Amygdala (tissue), 56 donors: Measurements from ENCODE around the gene KRT78.
"Not testable (repeated sequence)": the region's sequence is repeated elsewhere in the genome, so short reads cannot be mapped to it uniquely, and the experiment has no call there.

Source experiments
- DNase-seq, 56 donors: peaks; one replicate each; lab custom pipeline; 2025; lab: John Stamatoyannopoulos, UW

KRT78 gene

GRCh38 chr12:52872644-52873389 is 24.0 kb upstream of the KRT78 start:
- no peak for DNase-seq

GRCh38 chr12:52871291-52872039 is 22.7 kb upstream of the KRT78 start:
- peak in 3 of 56 donors; percentile 10 to 45 (median 19) for DNase-seq

DNA sequence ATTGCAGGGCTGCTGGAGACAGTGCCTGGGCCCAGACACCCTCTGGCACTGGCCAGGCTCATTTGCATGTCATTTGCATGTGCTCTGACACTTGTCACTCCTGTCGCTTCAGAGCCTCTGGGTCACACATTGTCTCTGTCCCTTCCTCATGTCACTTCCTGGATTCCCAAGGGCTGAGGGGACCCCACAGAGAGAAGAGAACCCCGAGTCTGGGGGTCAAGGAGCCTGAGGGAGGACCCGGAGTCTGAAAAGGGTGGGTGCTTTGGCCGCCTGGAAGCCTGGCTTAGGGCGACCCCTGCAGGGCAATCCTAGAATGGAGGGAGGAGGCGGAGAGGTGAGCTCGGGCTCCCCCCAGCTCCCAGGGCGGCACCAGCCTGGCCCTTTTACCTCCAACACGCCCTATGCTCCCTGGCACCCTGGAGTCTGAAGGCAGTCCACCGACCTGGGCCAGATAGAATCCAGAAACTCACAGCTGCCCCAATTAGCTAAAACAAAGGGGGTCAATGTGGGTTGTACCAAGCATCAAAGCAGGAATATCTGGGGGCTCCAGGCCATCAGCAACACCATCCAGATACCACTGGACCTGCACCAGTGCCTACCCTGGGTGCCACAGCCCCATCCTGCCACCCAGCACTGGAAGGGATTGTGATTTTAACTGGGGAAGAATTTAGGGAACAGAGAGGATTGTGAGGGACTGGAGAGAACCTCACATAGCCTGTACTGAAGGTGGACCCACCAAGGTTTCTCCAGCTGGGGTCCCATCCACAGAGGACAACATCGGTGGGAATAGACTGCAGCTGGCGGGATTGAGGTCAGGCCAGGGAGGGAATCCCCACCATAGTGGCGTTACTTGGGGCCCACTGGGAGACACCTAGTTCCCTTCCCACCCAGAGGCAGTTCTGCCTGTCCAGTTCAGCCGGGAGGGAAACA is 21.8 kb upstream of the KRT78 start:
- DNase-seq = peak in 30 of 56 donors; percentile 2 to 58 (median 26)

GRCh38 chr12:52867642-52868041 is 18.8 kb upstream of the KRT78 start:
- DNase-seq = peak in 12 of 56 donors; percentile 1 to 50 (median 12)

DNA sequence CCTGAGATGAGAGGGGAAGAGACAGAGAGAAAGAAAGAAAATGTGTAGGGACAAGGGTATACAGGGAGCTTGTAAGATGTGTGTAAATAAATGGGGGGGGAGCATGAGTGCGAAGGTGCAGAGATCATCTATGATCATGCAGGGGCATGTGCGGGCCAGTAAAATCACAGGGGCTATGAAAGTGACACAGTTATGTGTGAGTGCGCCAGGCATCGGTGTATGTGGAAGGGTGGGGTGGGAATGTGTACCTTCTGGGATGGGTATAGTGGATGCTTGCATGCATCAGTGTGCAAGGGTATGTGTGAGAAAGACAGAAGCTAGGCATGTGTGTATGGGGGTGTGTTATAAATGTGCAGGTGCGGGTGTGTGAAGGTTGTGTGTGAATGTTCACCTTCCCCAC is 18.4 kb upstream of the KRT78 start:
- no peak for DNase-seq

- peak in 30 of 56 donors; percentile 5 to 57 (median 24) for DNase-seq
Observed at GRCh38 chr12:52865090-52865944, 16.5 kb upstream of the KRT78 start.

- no peak for DNase-seq
Observed at GRCh38 chr12:52862023-52862422, 13.2 kb upstream of the KRT78 start.

GRCh38 chr12:52861511-52861910 is 12.7 kb upstream of the KRT78 start:
- no peak for DNase-seq

DNA sequence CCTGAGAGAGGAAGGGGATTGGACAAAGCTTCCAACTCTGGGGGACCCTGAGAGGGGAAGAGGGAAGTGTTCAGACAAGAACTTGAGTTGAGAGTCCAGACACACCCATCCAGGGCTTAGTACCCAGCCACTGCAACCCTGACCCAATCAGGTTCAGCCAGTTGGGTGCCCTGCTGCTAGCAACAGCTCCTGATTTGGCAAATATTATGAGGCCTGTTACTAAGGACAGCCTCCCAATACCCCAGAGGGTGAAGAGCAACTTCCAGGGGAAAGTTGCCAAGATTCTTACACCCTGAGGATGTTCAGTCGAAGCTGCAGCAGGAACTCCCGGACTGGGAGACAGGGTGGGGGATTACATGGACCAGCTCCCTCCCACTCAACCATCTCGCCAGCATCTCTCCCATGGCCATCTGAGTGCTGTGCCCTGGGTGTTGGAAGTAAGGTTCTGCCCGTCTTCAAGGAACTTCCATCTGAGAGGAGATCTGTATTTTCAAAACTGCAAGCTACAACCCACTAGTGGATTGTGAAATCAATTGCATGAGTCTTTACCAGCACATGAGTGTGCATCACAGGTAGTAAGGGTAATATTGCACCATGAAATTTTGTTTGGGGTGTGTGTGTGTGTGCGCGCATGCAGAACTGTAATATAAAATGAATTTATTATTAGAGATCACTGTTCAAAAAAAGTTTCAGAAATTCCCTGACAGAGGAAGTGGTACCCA is 11.5 kb upstream of the KRT78 start:
- no peak for DNase-seq

DNA sequence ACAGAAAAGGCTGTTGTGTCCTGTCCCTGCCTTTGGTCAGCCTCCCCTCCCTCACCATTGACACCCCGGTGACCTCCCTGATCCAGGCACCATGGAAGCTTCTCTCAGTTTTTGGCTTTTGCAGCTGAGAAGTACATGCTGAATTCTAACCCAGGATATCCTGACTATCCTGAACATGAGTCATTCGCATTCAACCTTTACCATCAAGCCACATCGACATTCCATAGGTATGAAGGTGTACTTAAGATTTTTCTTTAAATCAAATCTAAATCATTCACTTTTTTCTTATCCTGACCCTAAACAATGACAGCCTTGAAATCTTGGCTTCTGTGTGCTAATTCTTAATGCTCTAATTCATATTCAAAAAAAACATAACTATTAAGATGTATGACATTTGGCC is 8.7 kb upstream of the KRT78 start:
- DNase-seq = no peak

DNA sequence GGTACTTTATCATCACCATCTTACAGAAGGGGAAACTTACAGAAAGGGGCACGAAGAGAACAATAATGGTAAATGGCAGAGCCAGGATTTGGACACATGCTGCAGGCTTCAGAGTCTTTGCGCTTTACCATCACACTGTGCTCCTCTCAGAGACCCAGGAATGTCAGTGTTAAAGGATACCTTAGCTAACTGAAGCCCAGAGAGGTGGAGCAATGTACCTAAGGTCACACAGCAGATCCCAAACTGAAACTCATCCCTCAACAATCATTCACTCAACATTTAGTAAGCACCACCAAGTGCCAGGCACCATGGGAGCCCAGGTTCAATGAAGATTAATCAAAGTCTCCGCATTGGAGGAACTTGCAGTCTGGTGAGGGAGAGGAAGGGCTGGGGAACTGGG is 8.0 kb upstream of the KRT78 start:
- DNase-seq = no peak

DNA sequence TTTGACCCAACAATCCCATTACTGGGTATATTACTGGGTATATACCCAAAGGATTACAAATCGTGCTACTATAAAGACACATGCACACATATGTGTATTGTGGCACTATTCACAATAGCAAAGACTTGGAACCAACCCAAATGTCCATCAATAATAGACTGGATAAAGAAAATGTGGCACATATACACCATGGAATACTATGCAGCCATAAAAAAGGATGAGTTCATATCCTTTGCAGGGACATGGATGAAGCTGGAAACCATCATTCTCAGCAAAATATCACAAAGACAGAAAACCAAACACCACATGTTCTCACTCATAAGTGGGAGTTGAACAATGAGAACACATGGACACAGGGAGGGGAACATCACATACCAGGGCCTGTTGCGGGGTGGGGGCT is 7.3 kb upstream of the KRT78 start:
- DNase-seq = not testable (repeated sequence)

DNA sequence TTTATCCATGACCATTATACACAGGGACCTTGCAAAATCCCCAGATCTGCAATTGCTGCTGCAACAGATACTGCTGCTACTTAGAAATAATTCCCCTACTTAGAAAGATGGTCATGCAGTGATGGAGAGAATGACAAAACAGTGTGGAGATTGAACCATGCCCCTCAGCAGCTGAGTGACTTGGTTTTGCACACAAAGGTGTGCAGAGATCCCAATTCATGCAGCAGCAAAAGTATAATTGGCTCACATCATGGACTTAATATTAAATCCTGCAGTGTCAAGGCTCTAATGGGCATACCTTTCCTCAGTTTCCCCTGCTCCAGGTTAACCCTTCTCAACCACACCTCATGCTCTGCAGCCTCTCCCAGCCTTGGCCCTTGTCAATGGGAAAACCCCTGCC is 3.0 kb upstream of the KRT78 start:
- no peak for DNase-seq

- no peak for DNase-seq
Observed at GRCh38 chr12:52850681-52851080, 1.9 kb upstream of the KRT78 start.

DNA sequence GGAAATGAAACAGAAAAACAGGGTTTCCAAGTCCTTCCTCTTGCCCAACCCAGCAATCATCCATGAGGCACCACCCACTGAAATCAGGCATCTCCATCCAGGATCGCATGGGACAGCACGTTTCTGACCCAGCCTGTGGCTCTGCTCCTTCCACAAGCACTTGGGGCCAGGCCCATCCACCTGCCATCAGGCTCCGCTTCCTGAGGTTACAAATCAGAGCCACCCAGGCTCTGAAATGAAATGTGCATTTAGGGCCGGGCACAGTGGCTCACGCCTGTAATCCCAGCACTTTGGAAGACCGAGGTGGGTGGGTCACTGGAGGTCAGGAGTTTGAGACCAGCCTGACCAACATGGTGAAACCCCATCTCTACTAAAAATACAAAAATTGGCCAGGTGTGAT is 717 bp upstream of the KRT78 start:
- no peak for DNase-seq

GRCh38 chr12:52847335-52848102 is 1.3 kb downstream of the KRT78 start:
- DNase-seq = no peak

GRCh38 chr12:52846356-52846970 is 2.3 kb downstream of the KRT78 start:
- no peak for DNase-seq

DNA sequence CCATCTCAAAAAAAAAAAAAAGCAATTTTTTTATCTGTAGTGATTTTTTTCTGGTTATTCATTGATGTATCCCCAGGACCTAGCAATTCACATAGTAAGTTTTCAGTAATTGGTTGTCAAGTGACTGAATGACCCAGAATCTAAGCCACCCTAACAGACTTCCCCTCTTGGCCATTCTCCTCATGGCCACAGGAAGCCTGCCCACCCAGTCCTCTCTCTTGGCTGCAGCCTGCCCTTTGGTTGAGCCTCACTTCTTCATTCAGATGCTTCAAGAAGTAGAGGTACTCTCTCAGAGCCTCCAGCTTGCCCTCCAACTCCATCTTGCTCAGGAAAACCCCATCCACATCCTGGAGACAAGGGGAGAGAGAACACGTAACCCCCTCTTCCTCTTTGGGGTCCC is 2.8 kb downstream of the KRT78 start:
- no peak for DNase-seq
